H1 (cell line): Measurements from ENCODE around the gene SAMD4A. TPM values are rescaled to one million over a fixed set of nuclear protein-coding genes. Genes with fewer than 3 reads are reported as not detected.

Experiments
- CTCF ChIA-PET: fragments of 300-600 bp; sonication (Branson Sonifier 250); formaldehyde crosslinking; loops from one replicate; lab custom pipeline; 2021; ENCODE audit not compliant: partially characterized antibody; lab: Charles Lee
- POLR2A ChIA-PET: fragments of 300-600 bp; sonication (Branson Sonifier 250); formaldehyde crosslinking; loops from one replicate; lab custom pipeline; 2021; ENCODE audit warnings: inconsistent platforms; ENCODE audit not compliant: partially characterized antibody; lab: Charles Lee
- DNase-seq, 2 experiments: peaks; one replicate each; pipeline versions ENCODE4 v3.0.0 to v3.0.0-alpha.2; 2010 to 2022; ENCODE audit warnings: low spot score in 2 of 2, low read depth in 1 of 2, mixed read lengths in 1 of 2
- FAIRE-seq: peaks from 2 replicates; lab custom pipeline; 2011; peaks lifted over from hg19 to GRCh38; lab: Jason Lieb, UNC
- H2AFZ ChIP-seq: 2 replicates; pipeline ENCODE4 v1.8.1; 2012; ENCODE audit warnings: low read length, inconsistent platforms
- H2AK5ac ChIP-seq: 2 replicates; pipeline ENCODE4 v1.6.1; 2013; ENCODE audit warnings: low read depth, low read length
- H2BK120ac ChIP-seq: replicated peaks from 2 replicates; pipeline ENCODE3; 2013; ENCODE audit warnings: low read depth, low read length, inconsistent platforms
- H2BK12ac ChIP-seq: 2 replicates; pipeline ENCODE4 v1.6.1; 2013; ENCODE audit warnings: low read depth, low read length
- H2BK15ac ChIP-seq: 2 replicates; pipeline ENCODE4 v1.6.1; 2013; ENCODE audit warnings: low read length
- H2BK20ac ChIP-seq: 2 replicates; pipeline ENCODE4 v1.6.1; 2013; ENCODE audit warnings: low read length
- H2BK5ac ChIP-seq: 2 replicates; pipeline ENCODE4 v1.6.1; 2013; ENCODE audit warnings: low read depth, low read length
- H3K14ac ChIP-seq: 2 replicates; pipeline ENCODE4 v1.6.1; 2013; ENCODE audit warnings: inconsistent platforms; ENCODE audit not compliant: insufficient read length
- H3K18ac ChIP-seq: 2 replicates; pipeline ENCODE4 v1.6.1; 2013; ENCODE audit warnings: low read length; ENCODE audit errors: extremely low read depth
- H3K23ac ChIP-seq: 2 replicates; pipeline ENCODE4 v1.6.1; 2013; ENCODE audit warnings: inconsistent platforms; ENCODE audit not compliant: insufficient read length
- H3K23me2 ChIP-seq: 2 replicates; pipeline ENCODE4 v1.6.1; 2013; ENCODE audit warnings: low read depth, low read length
- H3K27ac ChIP-seq: 2 replicates; pipeline ENCODE4 v1.6.1; 2011; ENCODE audit warnings: low read depth, low read length, inconsistent platforms
- H3K27me3 ChIP-seq, 4 experiments: replicated peaks in 1 of 4; 1 replicate in 1 of 4; 2 replicates in 3 of 4; pipeline versions ENCODE4 v1.6.1 to v1.8.1; 2011 to 2013; ENCODE audit warnings: low read length in 3 of 4, mild to moderate bottlenecking in 3 of 4, inconsistent platforms in 2 of 4, mixed read lengths in 2 of 4, moderate library complexity in 1 of 4; ENCODE audit not compliant: control insufficient read depth in 3 of 4, insufficient read depth in 3 of 4; ENCODE audit errors: extremely low read depth in 1 of 4
- H3K36me3 ChIP-seq, 4 experiments: 2 replicates each; pipeline versions ENCODE4 v1.6.1 to v1.8.1; 2011 to 2013; ENCODE audit warnings: mild to moderate bottlenecking in 4 of 4, low read length in 3 of 4, moderate library complexity in 2 of 4, control low read depth in 1 of 4, inconsistent platforms in 1 of 4; ENCODE audit not compliant: insufficient read depth in 4 of 4, control insufficient read depth in 2 of 4
- H3K4ac ChIP-seq: replicated peaks from 2 replicates; pipeline ENCODE3; 2013; ENCODE audit warnings: low read length, low read depth, mixed read lengths, inconsistent platforms; ENCODE audit not compliant: insufficient read length
- H3K4me1 ChIP-seq, 4 experiments: replicated peaks in 1 of 4; 1 replicate in 1 of 4; 2 replicates in 3 of 4; pipeline versions ENCODE4 v1.6.1 to v1.8.1; 2011 to 2013; ENCODE audit warnings: low read length in 3 of 4, inconsistent platforms in 2 of 4, mixed read lengths in 1 of 4; ENCODE audit not compliant: insufficient read depth in 4 of 4, control insufficient read depth in 3 of 4
- H3K4me2 ChIP-seq, 2 experiments: 2 replicates each; pipeline versions ENCODE4 v1.6.1 to v1.8.1; 2011 to 2013; ENCODE audit warnings: low read depth in 2 of 2, low read length in 2 of 2, control low read depth in 1 of 2, inconsistent platforms in 1 of 2, mild to moderate bottlenecking in 1 of 2; ENCODE audit not compliant: insufficient read depth in 1 of 2
- H3K4me3 ChIP-seq, 4 experiments: fragments of 200-600, 300-600 bp in 1 of 4; sonication (generic), shearing (Covaris generic), sonication (Bioruptor Twin) in 1 of 4; 2 replicates each; pipeline versions ENCODE4 v1.5.1 to v1.8.1; 2011 to 2016; ENCODE audit warnings: low read length in 4 of 4, low read depth in 3 of 4, control low read depth in 2 of 4, inconsistent platforms in 2 of 4, mild to moderate bottlenecking in 2 of 4, mixed read lengths in 1 of 4, moderate library complexity in 1 of 4; ENCODE audit not compliant: insufficient read depth in 2 of 4; ENCODE audit errors: extremely low read depth in 1 of 4
- H3K56ac ChIP-seq: replicated peaks from 2 replicates; pipeline ENCODE3; 2013; ENCODE audit warnings: low read depth, mild to moderate bottlenecking, mixed read lengths, low read length, inconsistent platforms; ENCODE audit not compliant: insufficient read length
- H3K79me1 ChIP-seq: 2 replicates; pipeline ENCODE4 v1.6.1; 2013; ENCODE audit warnings: low read depth, low read length, control low read depth
- H3K79me2 ChIP-seq, 2 experiments: 2 replicates each; pipeline versions ENCODE4 v1.6.1 to v1.8.1; 2012 to 2013; ENCODE audit warnings: low read length in 2 of 2, mild to moderate bottlenecking in 2 of 2, inconsistent platforms in 1 of 2; ENCODE audit not compliant: insufficient read depth in 2 of 2, control insufficient read depth in 1 of 2
- H3K9ac ChIP-seq, 4 experiments: replicated peaks in 1 of 4; 1 replicate in 1 of 4; 2 replicates in 3 of 4; pipeline versions ENCODE4 v1.6.1 to v1.8.1; 2011 to 2013; ENCODE audit warnings: low read depth in 3 of 4, low read length in 3 of 4, control low read depth in 2 of 4, mild to moderate bottlenecking in 2 of 4, moderate library complexity in 2 of 4, inconsistent platforms in 1 of 4; ENCODE audit errors: extremely low read depth in 1 of 4
- H3K9me3 ChIP-seq, 2 experiments: 2 replicates each; pipeline versions ENCODE4 v1.6.1 to v1.8.1; 2012 to 2013; ENCODE audit warnings: mild to moderate bottlenecking in 2 of 2, moderate library complexity in 2 of 2, control low read depth in 1 of 2, inconsistent platforms in 1 of 2, low read depth in 1 of 2, low read length in 1 of 2, mixed read lengths in 1 of 2; ENCODE audit not compliant: insufficient read depth in 2 of 2
- H4K20me1 ChIP-seq, 2 experiments: replicated peaks in 1 of 2; 2 replicates each; pipeline versions ENCODE3 to v1.8.1; 2011 to 2013; ENCODE audit warnings: inconsistent platforms in 2 of 2, low read length in 2 of 2, mild to moderate bottlenecking in 1 of 2; ENCODE audit not compliant: insufficient read depth in 2 of 2, control insufficient read depth in 1 of 2
- H4K5ac ChIP-seq: 2 replicates; pipeline ENCODE4 v1.6.1; 2013; ENCODE audit warnings: low read length, low read depth, mixed read lengths, inconsistent platforms; ENCODE audit not compliant: insufficient read length
- H4K8ac ChIP-seq: 2 replicates; pipeline ENCODE4 v1.8.0; 2013; ENCODE audit warnings: mild to moderate bottlenecking, moderate library complexity, low read length, inconsistent platforms; ENCODE audit not compliant: insufficient read depth; ENCODE audit errors: extremely low read depth
- H4K91ac ChIP-seq: replicated peaks from 2 replicates; pipeline ENCODE3; 2013; ENCODE audit warnings: low read length, mixed read lengths, inconsistent platforms; ENCODE audit not compliant: insufficient read length
- POLR2AphosphoS5 ChIP-seq: IDR thresholded peaks from 2 replicates; pipeline ENCODE4 v1.6.1; 2011; ENCODE audit warnings: low read depth, low read length
- WGBS, 2 experiments: shearing (Covaris generic) in 1 of 2; methylation state at CpG; one replicate each; pipeline versions ENCODE4 v1.1.6 to v1.1.7; 2013 to 2015; ENCODE audit warnings: low lambda C conversion rate in 2 of 2, mixed read lengths in 2 of 2, inconsistent platforms in 1 of 2, low coverage in 1 of 2, missing lambda C conversion rate in 1 of 2; ENCODE audit not compliant: insufficient replicate concordance in 2 of 2, insufficient coverage in 1 of 2, insufficient read length in 1 of 2; ENCODE audit errors: extremely low coverage in 1 of 2, missing lambda C conversion rate in 1 of 2; 5-methylcytosine and 5-hydroxymethylcytosine counted together
- polyA plus RNA-seq, 7 experiments: library from polyadenylated mRNA; depleted of rRNA in 3 of 7; stranded (reverse) in 5 of 7; unstranded in 2 of 7; fragments of >200 nt in 5 of 7; fragments of 200-250 nt in 2 of 7; gene quantifications; 1 replicate in 5 of 7; 2 replicates in 1 of 7; 4 replicates in 1 of 7; pipeline versions ENCODE4 v1.2.1 to v1.2.3, GENCODE V29; 2011 to 2013; ENCODE audit warnings: missing spikeins in 2 of 7, mixed read lengths in 2 of 7
- total RNA-seq: library from RNA; stranded (reverse); fragmentation: NEBNext Ultra II Directional; extraction: Animal tissue kit (Norgen Biotek cat#: 25700); gene quantifications from 2 replicates; pipeline ENCODE4 v1.2.1, GENCODE V29; 2021
- TF ChIP-seq, protein P1 (sequence below): IDR thresholded peaks from 2 replicates; pipeline ENCODE4 v1.6.1; 2011; ENCODE audit warnings: low read length, improper control_type of control experiment

The SAMD4A gene
- total and polyA plus RNA-seq, 2 of the 8 experiments (the other 6 are each of a cell fraction or from before 2014, with no cell fraction given): 2.4 to 12.3 TPM

DNA sequence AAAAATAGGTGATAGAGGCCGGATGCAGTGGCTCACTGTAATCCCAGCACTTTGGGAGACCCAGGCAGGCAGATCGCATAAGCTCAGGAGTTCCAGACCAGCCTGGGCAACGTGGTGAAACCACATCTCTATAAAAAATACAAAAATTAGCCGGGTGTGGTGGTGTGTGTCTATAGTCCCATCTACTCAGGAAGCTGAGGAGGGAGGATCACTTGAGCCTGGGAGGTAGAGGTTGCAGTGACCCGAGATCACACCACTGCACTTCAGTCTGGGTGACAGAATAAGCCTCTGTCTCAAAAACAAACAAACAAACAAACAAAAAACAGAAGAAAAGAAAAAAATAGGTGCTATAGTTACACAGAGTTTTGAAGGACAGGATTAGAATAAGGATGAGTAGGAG, 142.1 kb downstream of the SAMD4A start:
- H2BK5ac ChIP-seq: no peak overlapping the region
- H3K27me3 ChIP-seq: no peaks in the 10 kb centered on the region; a peak in 1 of 7 replicates
- H2AK5ac ChIP-seq: no peak overlapping the region
- H3K79me1 ChIP-seq: no peaks in the 10 kb centered on the region; the same call in 1 of the 2 replicates
- ChIA-PET CTCF (no interaction called here), POLR2A (no interaction called here)
- no peak overlapping the region for H3K4ac ChIP-seq
- DNase-seq (no peak), FAIRE-seq (no peak)
- H3K23me2 ChIP-seq: no peaks in the 10 kb centered on the region
- H3K18ac ChIP-seq: no peak overlapping the region
- H2BK20ac ChIP-seq: no peak overlapping the region
- no peak overlapping the region for H2BK15ac ChIP-seq
- no peaks in the 10 kb centered on the region for H3K9me3 ChIP-seq
- no peak overlapping the region for H2BK120ac ChIP-seq
- no peaks in the 10 kb centered on the region for H4K20me1 ChIP-seq
- no peak overlapping the region for H3K27ac ChIP-seq
- no peak overlapping the region for H2BK12ac ChIP-seq
- peaks cover 0 to 9% (median 0%) of the 10 kb centered on the region in 4 experiments; a peak in 1 of 7 replicates for H3K4me1 ChIP-seq
- H2AFZ ChIP-seq: no peak overlapping the region
- TF ChIP-seq POLR2AphosphoS5: no peak
- TF ChIP-seq, protein P1, sequence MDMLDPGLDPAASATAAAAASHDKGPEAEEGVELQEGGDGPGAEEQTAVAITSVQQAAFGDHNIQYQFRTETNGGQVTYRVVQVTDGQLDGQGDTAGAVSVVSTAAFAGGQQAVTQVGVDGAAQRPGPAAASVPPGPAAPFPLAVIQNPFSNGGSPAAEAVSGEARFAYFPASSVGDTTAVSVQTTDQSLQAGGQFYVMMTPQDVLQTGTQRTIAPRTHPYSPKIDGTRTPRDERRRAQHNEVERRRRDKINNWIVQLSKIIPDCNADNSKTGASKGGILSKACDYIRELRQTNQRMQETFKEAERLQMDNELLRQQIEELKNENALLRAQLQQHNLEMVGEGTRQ: no peak
- no peak overlapping the region for H4K8ac ChIP-seq
- no peak overlapping the region for H3K4me2 ChIP-seq
- no peaks in the 10 kb centered on the region for H3K36me3 ChIP-seq
- H4K5ac ChIP-seq: no peak overlapping the region
- no peak overlapping the region for H3K9ac ChIP-seq
- 89% methylated on average over 5 of the region's 5 CpGs; no CpG with 5 or more reads in 1 of the 2 experiments for WGBS, 2 experiments
- H4K91ac ChIP-seq: no peak overlapping the region
- no peak overlapping the region for H3K56ac ChIP-seq
- H3K23ac ChIP-seq: no peak overlapping the region
- H3K79me2 ChIP-seq: no peaks in the 10 kb centered on the region
- H3K14ac ChIP-seq: no peak overlapping the region
- no peak overlapping the region for H3K4me3 ChIP-seq
